Testis (tissue), 2 donors: ENCODE measurements around the gene BDKRB2.

Experiments used
- CTCF ChIP-seq, 3 experiments: fragments of 450-650 bp in 2 of 3; fragments of 200-600 bp in 1 of 3; sonication (generic) in 1 of 3; IDR thresholded peaks; one replicate each; pipeline ENCODE4 v1.5.1; 2016 to 2019; ENCODE audit warnings: antibody characterized with exemption in 3 of 3, mild to moderate bottlenecking in 2 of 3, moderate library complexity in 1 of 3
- POLR2A ChIP-seq: fragments of 450-650 bp; IDR thresholded peaks from one replicate; pipeline ENCODE4 v1.6.1; 2017; ENCODE audit warnings: antibody characterized with exemption, mild to moderate bottlenecking, moderate library complexity

- TF ChIP-seq CTCF (IDR thresholded peaks at IDR 0.05), result no peak
- no peak for TF ChIP-seq POLR2A
Observed at GRCh38 chr14:96274543-96274942, 69.9 kb downstream of the BDKRB2 start.
